HG02938 (cell line): Measurements from ENCODE around the gene TTC6.

ENCODE experiments used
- ATAC-seq: cut with Tn5 transposase; IDR thresholded peaks from one replicate; pipeline ENCODE4 v1.9.1; 2021; ENCODE audit warnings: mild to moderate bottlenecking, moderate library complexity; ENCODE audit not compliant: unreplicated experiment

TTC6 gene

DNA sequence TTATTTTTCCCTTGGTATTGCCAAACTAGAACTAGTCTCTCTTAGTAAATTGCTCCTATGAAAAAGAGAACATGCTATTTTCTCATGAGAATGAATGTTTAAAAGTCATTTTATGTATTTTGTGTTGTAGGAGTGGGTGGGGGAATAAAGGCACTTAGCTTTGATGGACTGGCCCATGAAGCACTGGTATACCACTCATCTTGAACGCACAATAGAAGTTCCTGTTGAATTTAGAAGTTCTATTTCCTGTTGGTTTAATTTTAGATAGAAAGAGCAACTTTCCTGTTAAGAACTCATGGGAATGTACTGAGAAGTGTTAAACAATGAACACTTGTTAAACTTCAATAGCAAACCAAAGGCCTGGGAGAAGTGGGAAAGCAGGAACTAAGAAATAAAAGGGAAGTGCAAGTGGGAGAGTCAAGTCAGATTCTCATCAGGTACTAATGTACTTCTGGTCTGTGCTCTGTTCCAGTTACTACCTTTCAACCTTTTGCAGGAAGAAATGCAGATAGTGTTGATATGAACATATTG, 23.1 kb downstream of the TTC6 start:
- no peak for ATAC-seq

DNA sequence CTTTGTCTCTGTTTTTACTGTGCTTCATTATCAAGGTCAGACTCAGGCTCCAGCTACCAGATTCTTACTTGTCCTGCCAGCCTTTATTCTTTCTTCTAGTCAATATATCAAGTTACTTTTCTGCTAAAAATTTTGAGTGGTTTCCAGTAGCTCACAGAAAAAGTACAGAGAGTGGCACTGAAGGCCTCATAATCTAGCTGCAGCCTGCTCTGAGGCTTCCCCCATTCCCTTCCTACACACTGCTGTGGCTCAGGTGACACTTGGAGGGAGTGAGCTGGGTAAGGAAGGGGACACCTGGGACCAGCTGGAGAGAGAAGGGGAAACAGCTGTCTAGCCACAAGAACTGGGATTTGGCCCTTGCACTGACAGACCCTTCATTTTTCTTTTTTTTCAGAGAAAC, 25.4 kb downstream of the TTC6 start:
- no peak for ATAC-seq

GRCh38 chr14:37622231-37622923, 26.9 kb downstream of the TTC6 start:
- no peak for ATAC-seq

DNA sequence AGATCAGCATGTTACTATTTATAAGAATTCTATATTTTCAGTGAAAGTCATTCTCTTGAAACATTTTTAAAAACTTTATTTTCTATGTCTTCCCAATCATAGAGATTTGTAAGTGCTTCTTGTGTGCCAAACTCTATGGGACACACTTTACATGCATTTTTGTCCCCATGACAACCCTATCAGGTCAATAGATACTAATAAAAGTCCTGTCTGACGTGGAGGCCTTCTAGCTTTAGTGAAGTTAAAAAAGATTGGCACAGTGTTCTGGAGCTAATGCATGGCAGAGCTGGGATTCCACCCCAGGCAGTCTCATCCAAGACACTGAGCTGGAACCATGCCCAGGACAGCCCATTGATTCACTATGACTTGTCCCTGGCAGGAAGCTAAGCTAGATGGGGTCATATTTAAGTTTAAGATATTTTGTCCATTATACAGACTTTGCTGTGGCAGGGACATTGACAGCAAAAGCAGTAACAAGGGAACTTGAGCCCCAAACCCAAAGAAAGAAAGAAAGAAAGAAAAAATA, 28.1 kb downstream of the TTC6 start:
- no peak for ATAC-seq

DNA sequence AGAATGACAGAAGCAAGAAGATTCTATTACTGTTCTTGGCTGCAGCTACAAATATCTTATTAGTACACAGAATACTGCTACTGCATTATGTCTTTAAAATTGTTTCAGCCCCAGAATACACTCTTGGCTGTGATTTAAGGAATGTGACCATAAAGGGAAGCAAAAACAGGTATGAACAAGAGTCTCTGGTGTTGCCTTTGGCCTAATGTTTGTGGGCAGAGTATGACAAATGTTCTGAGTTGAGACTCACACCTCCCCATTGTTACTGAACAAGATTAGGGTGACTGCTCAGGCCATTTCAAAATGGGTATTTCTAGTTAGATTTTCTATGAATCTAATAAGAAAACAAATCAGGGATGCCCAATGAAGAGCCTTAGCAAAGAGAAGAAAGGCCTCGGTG, 28.5 kb downstream of the TTC6 start:
- no peak for ATAC-seq

DNA sequence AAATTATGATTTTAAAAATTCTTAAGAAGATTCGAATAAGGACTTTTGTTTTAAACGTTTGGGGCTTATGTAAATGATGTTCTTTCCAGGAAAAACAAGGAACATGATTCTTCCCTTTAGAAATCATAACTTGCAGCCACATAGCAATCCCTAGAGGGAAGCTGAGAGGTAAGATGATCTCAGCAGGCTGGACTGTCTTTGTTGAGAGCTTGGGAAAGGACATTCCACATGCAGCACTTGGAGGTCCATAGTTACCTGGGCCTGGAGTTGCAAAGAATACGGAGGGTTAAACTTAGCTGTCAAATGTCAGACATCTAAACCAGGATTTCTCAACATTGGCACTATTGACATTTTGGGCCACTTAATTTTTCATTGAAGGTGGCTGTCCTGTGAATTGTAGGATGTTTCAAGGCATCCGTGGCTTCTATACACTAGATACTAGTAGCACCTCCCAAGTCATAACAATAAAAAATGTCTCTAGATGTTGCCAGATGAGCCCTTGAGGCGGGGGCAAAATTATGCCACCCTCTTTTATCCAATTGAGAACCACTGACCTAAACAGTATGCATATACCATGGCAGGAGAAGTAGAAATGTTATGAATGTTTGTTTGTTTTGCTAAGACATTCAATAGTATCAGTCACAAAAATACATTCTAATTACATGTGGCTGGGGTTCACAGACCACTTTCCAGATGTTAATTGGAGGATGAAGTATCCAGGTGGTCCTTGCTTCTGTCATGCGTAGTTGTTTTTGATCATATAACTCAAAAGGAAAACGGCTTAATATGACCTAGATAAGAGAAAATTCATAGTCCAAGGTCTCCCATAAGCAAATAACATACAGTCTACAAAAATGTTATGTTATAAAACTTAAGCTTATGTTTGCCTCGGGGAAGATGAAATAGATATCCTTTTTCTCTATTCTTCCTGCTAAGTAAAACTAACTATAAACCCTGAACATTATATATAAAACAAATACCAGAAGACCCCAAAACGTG, 30.5 kb downstream of the TTC6 start:
- ATAC-seq: no peak

DNA sequence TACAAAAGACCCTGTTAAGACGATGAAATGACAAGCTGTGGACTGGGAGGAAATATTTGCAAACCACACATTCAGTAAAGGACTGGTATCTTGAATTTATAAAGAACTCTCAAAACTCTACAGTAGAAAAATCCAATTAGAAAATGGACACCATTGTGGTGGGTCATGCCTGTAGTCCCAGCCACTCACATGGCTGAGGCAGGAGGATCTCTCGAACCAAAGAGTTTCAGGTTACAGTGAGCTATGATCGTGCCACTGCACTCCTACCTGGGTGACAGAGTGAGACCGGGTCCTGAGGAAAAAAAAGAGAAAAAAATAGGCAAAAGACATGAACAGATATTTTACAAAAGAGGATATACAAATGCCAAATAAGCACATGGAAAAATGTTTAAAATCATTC, 41.9 kb downstream of the TTC6 start:
- ATAC-seq: no peak

GRCh38 chr14:37638599-37638998, 43.2 kb downstream of the TTC6 start:
- ATAC-seq: no peak

GRCh38 chr14:37641117-37641516, 45.7 kb downstream of the TTC6 start:
- ATAC-seq: no peak

- ATAC-seq: no peak
Measured at GRCh38 chr14:37642125-37642524, 46.7 kb downstream of the TTC6 start.

DNA sequence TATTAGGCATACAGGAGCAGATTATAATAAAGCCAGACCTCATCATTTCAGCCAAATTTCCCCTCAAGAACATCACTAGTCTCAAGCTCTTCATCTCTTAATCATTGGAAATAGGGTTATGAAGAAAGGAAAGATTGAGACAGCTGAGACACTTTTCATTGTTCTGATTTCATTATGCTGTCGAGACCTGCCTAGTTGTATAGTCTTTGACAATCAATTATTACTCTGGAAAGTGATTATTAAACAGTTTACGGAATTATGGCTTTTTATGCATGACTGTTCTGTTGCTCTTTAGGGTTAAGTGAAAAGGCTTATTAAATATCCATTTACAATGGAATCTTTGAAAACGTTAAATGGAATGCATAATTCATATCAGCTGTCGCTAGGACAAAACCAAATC, 48.3 kb downstream of the TTC6 start:
- no peak for ATAC-seq
